ENCODE data around the gene APOBEC2. TPM values are rescaled to one million over a fixed set of nuclear protein-coding genes. Genes with fewer than 3 reads are reported as not detected.
A peak's percentile ranks its signal among the peaks of the same experiment; 100 is the strongest.

The APOBEC2 gene
- total RNA-seq, 1 donor from 2014 or later: not detected

GRCh38 chr6:41054511-41054910, 1.5 kb downstream of the APOBEC2 start:
- peaks cover 6% of the 10 kb centered on the region for H3K36me3 Mint-ChIP-seq (ENCODE audit: low read depth)
- no peak overlapping the region for H3K4me3 Mint-ChIP-seq
- no peak overlapping the region for H3K27ac Mint-ChIP-seq
- DNase-seq (ENCODE audit: low spot score): no peak
- intact Hi-C loops (cut with micrococcal nuclease): no loop called here
- no peaks in the 10 kb centered on the region for H3K9me3 Mint-ChIP-seq
- H3K4me1 Mint-ChIP-seq (ENCODE audit: low read depth): peaks cover 16% of the 10 kb centered on the region
- H3K27me3 Mint-ChIP-seq (ENCODE audit: insufficient read depth): no peaks in the 10 kb centered on the region

- Mint-ChIP-seq H3K27me3 (ENCODE audit: insufficient read depth) (no peaks in the 10 kb centered on the region), H3K4me1 (ENCODE audit: low read depth) (peaks cover 16% of the 10 kb centered on the region), H3K9me3 (no peaks in the 10 kb centered on the region), H3K27ac (no peak overlapping the region), H3K36me3 (ENCODE audit: low read depth) (peaks cover 6% of the 10 kb centered on the region), H3K4me3 (no peak overlapping the region)
- intact Hi-C loops (cut with micrococcal nuclease): no loop called here
- DNase-seq (ENCODE audit: low spot score): no peak
Measured at GRCh38 chr6:41055149-41055548, 2.1 kb downstream of the APOBEC2 start.

- intact Hi-C loops (cut with micrococcal nuclease): no loop called here
- Mint-ChIP-seq H3K27me3 (ENCODE audit: insufficient read depth) (no peaks in the 10 kb centered on the region), H3K36me3 (ENCODE audit: low read depth) (peaks cover 5% of the 10 kb centered on the region), H3K4me1 (ENCODE audit: low read depth) (peaks cover 8% of the 10 kb centered on the region), H3K9me3 (no peaks in the 10 kb centered on the region), H3K27ac (no peak overlapping the region), H3K4me3 (no peak overlapping the region)
- DNase-seq (ENCODE audit: low spot score): no peak
Measured at GRCh38 chr6:41056768-41057490, 3.9 kb downstream of the APOBEC2 start.

GRCh38 chr6:41058783-41059181, 5.8 kb downstream of the APOBEC2 start:
- H3K27ac Mint-ChIP-seq: no peak overlapping the region
- H3K36me3 Mint-ChIP-seq (ENCODE audit: low read depth): peaks cover 10% of the 10 kb centered on the region

GRCh38 chr6:41059556-41059955, 6.6 kb downstream of the APOBEC2 start:
- Mint-ChIP-seq H3K27me3 (ENCODE audit: insufficient read depth) (no peaks in the 10 kb centered on the region), H3K27ac (no peak overlapping the region), H3K4me3 (no peak overlapping the region), H3K4me1 (ENCODE audit: low read depth) (no peaks in the 10 kb centered on the region), H3K9me3 (no peaks in the 10 kb centered on the region), H3K36me3 (ENCODE audit: low read depth) (peaks cover 12% of the 10 kb centered on the region)
- intact Hi-C loops (cut with micrococcal nuclease): no loop called here
- DNase-seq (ENCODE audit: low spot score): no peak

More at GRCh38 chr6:41058783-41059181, 5.8 kb downstream of the APOBEC2 start:
- no peaks in the 10 kb centered on the region for H3K9me3 Mint-ChIP-seq
- no peaks in the 10 kb centered on the region for H3K27me3 Mint-ChIP-seq (ENCODE audit: insufficient read depth)
- intact Hi-C loops (cut with micrococcal nuclease): no loop called here
- no peak overlapping the region for H3K4me3 Mint-ChIP-seq
- H3K4me1 Mint-ChIP-seq (ENCODE audit: low read depth): no peaks in the 10 kb centered on the region
- DNase-seq (ENCODE audit: low spot score): no peak

GRCh38 chr6:41061196-41061726, 8.3 kb downstream of the APOBEC2 start:
- Mint-ChIP-seq H3K27ac (no peak overlapping the region), H3K4me1 (ENCODE audit: low read depth) (no peaks in the 10 kb centered on the region), H3K27me3 (ENCODE audit: insufficient read depth) (no peaks in the 10 kb centered on the region), H3K9me3 (no peaks in the 10 kb centered on the region), H3K36me3 (ENCODE audit: low read depth) (peaks cover 13% of the 10 kb centered on the region), H3K4me3 (no peak overlapping the region)
- intact Hi-C loops (cut with micrococcal nuclease): no loop called here
- no peak for DNase-seq (ENCODE audit: low spot score)

- Mint-ChIP-seq H3K27ac (no peak overlapping the region), H3K4me1 (ENCODE audit: low read depth) (peaks cover 5% of the 10 kb centered on the region), H3K4me3 (no peak overlapping the region), H3K36me3 (ENCODE audit: low read depth) (peaks cover 18% of the 10 kb centered on the region), H3K9me3 (no peaks in the 10 kb centered on the region), H3K27me3 (ENCODE audit: insufficient read depth) (no peaks in the 10 kb centered on the region)
- DNase-seq (ENCODE audit: low spot score): no peak
- intact Hi-C loops (cut with micrococcal nuclease): no loop called here
Measured at GRCh38 chr6:41062056-41062455, 9.1 kb downstream of the APOBEC2 start.

GRCh38 chr6:41063884-41064285, 10.9 kb downstream of the APOBEC2 start:
- intact Hi-C loops (cut with micrococcal nuclease): no loop called here
- H3K9me3 Mint-ChIP-seq: no peaks in the 10 kb centered on the region
- DNase-seq (ENCODE audit: low spot score): no peak

GRCh38 chr6:41064841-41065240, 11.8 kb downstream of the APOBEC2 start:
- no peaks in the 10 kb centered on the region for H3K27me3 Mint-ChIP-seq (ENCODE audit: insufficient read depth)
- H3K9me3 Mint-ChIP-seq: no peaks in the 10 kb centered on the region
- H3K4me1 Mint-ChIP-seq (ENCODE audit: low read depth): peaks cover 25% of the 10 kb centered on the region
- intact Hi-C loops (cut with micrococcal nuclease): no loop called here
- no peak for DNase-seq (ENCODE audit: low spot score)
- H3K27ac Mint-ChIP-seq: no peak overlapping the region
- peaks cover 26% of the 10 kb centered on the region for H3K36me3 Mint-ChIP-seq (ENCODE audit: low read depth)
- no peak overlapping the region for H3K4me3 Mint-ChIP-seq

More at GRCh38 chr6:41063884-41064285, 10.9 kb downstream of the APOBEC2 start:
- Mint-ChIP-seq H3K4me3 (no peak overlapping the region), H3K36me3 (ENCODE audit: low read depth) (peaks cover 26% of the 10 kb centered on the region), H3K27me3 (ENCODE audit: insufficient read depth) (no peaks in the 10 kb centered on the region), H3K4me1 (ENCODE audit: low read depth) (peaks cover 18% of the 10 kb centered on the region), H3K27ac (no peak overlapping the region)

- Mint-ChIP-seq H3K9me3 (no peaks in the 10 kb centered on the region), H3K36me3 (ENCODE audit: low read depth) (peaks cover 27% of the 10 kb centered on the region), H3K4me3 (no peak overlapping the region), H3K27me3 (ENCODE audit: insufficient read depth) (no peaks in the 10 kb centered on the region), H3K4me1 (ENCODE audit: low read depth) (peaks cover 32% of the 10 kb centered on the region), H3K27ac (no peak overlapping the region)
- no peak for DNase-seq (ENCODE audit: low spot score)
- intact Hi-C loops (cut with micrococcal nuclease): no loop called here
Measured at GRCh38 chr6:41065550-41066026, 12.6 kb downstream of the APOBEC2 start.

- Mint-ChIP-seq H3K27me3 (ENCODE audit: insufficient read depth) (no peaks in the 10 kb centered on the region), H3K9me3 (no peaks in the 10 kb centered on the region), H3K4me3 (no peak overlapping the region), H3K4me1 (ENCODE audit: low read depth) (peaks cover 43% of the 10 kb centered on the region), H3K27ac (no peak overlapping the region), H3K36me3 (ENCODE audit: low read depth) (peaks cover 33% of the 10 kb centered on the region)
- intact Hi-C loops (cut with micrococcal nuclease): loop anchor here (1.0 kb wide), 2 partner anchors 39 to 61 kb away; no protein-coding TSS in a partner anchor
- DNase-seq (ENCODE audit: low spot score): peak; percentile 31
Measured at GRCh38 chr6:41066867-41067304, 13.9 kb downstream of the APOBEC2 start.

- no peak for DNase-seq (ENCODE audit: low spot score)
- intact Hi-C loops (cut with micrococcal nuclease): loop anchor here (1.0 to 10.0 kb wide), 5 partner anchors 31 to 1844 kb away; partner anchors contain the start of genes CCND3, KCNK5 and TFEB
- H3K4me3 Mint-ChIP-seq: peak overlapping the region; percentile 94
- H3K27ac Mint-ChIP-seq: peak overlapping the region; percentile 99
- H3K27me3 Mint-ChIP-seq (ENCODE audit: insufficient read depth): peaks cover 5% of the 10 kb centered on the region
- H3K4me1 Mint-ChIP-seq (ENCODE audit: low read depth): peaks cover 71% of the 10 kb centered on the region
- peaks cover 34% of the 10 kb centered on the region for H3K36me3 Mint-ChIP-seq (ENCODE audit: low read depth)
- no peaks in the 10 kb centered on the region for H3K9me3 Mint-ChIP-seq
Measured at GRCh38 chr6:41071501-41071922, 18.5 kb downstream of the APOBEC2 start.

Measured in activated T-helper 1 cell treated with anti-CD3 and anti-CD28 coated beads, Interleukin-12 subunit alpha, Interleukin-12 subunit beta, Interleukin-2, Interleukin-4 antibody, amounts not matched to agents 30 ng/mL and 10 ng/mL and 1 ng/mL, durations not matched to agents 14 hours and 24 hours and 36 hours (primary cell).